ENCODE measurements around the gene ALOX12.

ALOX12 gene

GRCh38 chr17:6998855-6999508, 3.1 kb downstream of the ALOX12 start:
- Histone ChIP-seq H3K79me1 (ENCODE audit: low read depth, low read length) (no peaks in the 10 kb centered on the region), H2BK120ac (ENCODE audit: low read depth, low read length) (no peak overlapping the region), H2BK15ac (ENCODE audit: low read length) (no peak overlapping the region), H4K91ac (ENCODE audit: low read depth, low read length, poor library complexity) (no peak overlapping the region), H2AK5ac (ENCODE audit: low read depth, low read length) (no peak overlapping the region), H3K4ac (ENCODE audit: low read length) (no peak overlapping the region), H2AFZ (ENCODE audit: low read length) (no peak overlapping the region), H3K4me3 (ENCODE audit: low read length in 2 of 2) (no peak overlapping the region), H3K9ac (ENCODE audit: low read depth, low read length, poor library complexity) (no peak overlapping the region), H3K27ac (replicated peaks; ENCODE audit: low read length) (no peak overlapping the region), H3K36me3 (replicated peaks in 1 of 2; ENCODE audit: control insufficient read depth in 2 of 2, insufficient read depth in 2 of 2, low read length in 2 of 2) (peaks cover 6 to 57% of the 10 kb centered on the region in 2 donors), H2BK12ac (ENCODE audit: low read length) (no peak overlapping the region), H3K9me3 (replicated peaks in 1 of 2; ENCODE audit: control insufficient read depth in 2 of 2, insufficient read depth in 1 of 2, low read depth in 1 of 2, low read length in 2 of 2) (peaks cover 0 to 2% of the 10 kb centered on the region in 2 donors), H3K18ac (ENCODE audit: low read length) (no peak overlapping the region), H3K23ac (ENCODE audit: low read depth, low read length, poor library complexity) (no peak overlapping the region), H3K14ac (ENCODE audit: low read length) (no peak overlapping the region), H2BK5ac (ENCODE audit: low read length) (no peak overlapping the region), H4K8ac (ENCODE audit: low read depth, low read length) (no peak overlapping the region), H3K4me1 (ENCODE audit: control insufficient read depth in 2 of 2, insufficient read depth in 1 of 2, low read depth in 1 of 2, low read length in 2 of 2) (peaks cover 0 to 5% of the 10 kb centered on the region in 2 donors), H3K4me2 (ENCODE audit: insufficient read depth, low read length, poor library complexity, severe bottlenecking) (no peak overlapping the region), H3K27me3 (ENCODE audit: control insufficient read depth in 3 of 3, insufficient read depth in 3 of 3, low read depth in 1 of 3, low read length in 3 of 3) (peaks cover 0 to 21% (median 0%) of the 10 kb centered on the region in 3 experiments)
- no peak for DNase-seq (ENCODE audit: low spot score)
- WGBS, 2 donors (ENCODE audit: extremely low coverage in 2 of 2, insufficient read length in 2 of 2, insufficient replicate concordance in 1 of 2): no CpG with 5 or more reads among the region's 11 CpGs

GRCh38 chr17:7001318-7001961, 5.6 kb downstream of the ALOX12 start:
- no peak overlapping the region for H3K23ac ChIP-seq (ENCODE audit: low read depth, low read length, poor library complexity)
- no peak overlapping the region for H4K91ac ChIP-seq (ENCODE audit: low read depth, low read length, poor library complexity)
- H3K14ac ChIP-seq (ENCODE audit: low read length): no peak overlapping the region
- peaks cover 0 to 6% (median 0%) of the 10 kb centered on the region in 3 experiments for H3K27me3 ChIP-seq (ENCODE audit: control insufficient read depth in 3 of 3, insufficient read depth in 3 of 3, low read depth in 1 of 3, low read length in 3 of 3)
- H2BK5ac ChIP-seq (ENCODE audit: low read length): no peak overlapping the region
- H3K27ac ChIP-seq (replicated peaks; ENCODE audit: low read length): no peak overlapping the region
- peaks cover 0 to 2% of the 10 kb centered on the region in 2 donors for H3K4me1 ChIP-seq (ENCODE audit: control insufficient read depth in 2 of 2, insufficient read depth in 1 of 2, low read depth in 1 of 2, low read length in 2 of 2)
- H2BK12ac ChIP-seq (ENCODE audit: low read length): no peak overlapping the region
- peaks cover 0 to 2% of the 10 kb centered on the region in 2 donors for H3K9me3 ChIP-seq (replicated peaks in 1 of 2; ENCODE audit: control insufficient read depth in 2 of 2, insufficient read depth in 1 of 2, low read depth in 1 of 2, low read length in 2 of 2)
- H3K4ac ChIP-seq (ENCODE audit: low read length): no peak overlapping the region
- no peak overlapping the region for H2BK120ac ChIP-seq (ENCODE audit: low read depth, low read length)
- no peak overlapping the region for H3K18ac ChIP-seq (ENCODE audit: low read length)
- no CpG with 5 or more reads among the region's 10 CpGs for WGBS, 2 donors (ENCODE audit: extremely low coverage in 2 of 2, insufficient read length in 2 of 2, insufficient replicate concordance in 1 of 2)
- DNase-seq (ENCODE audit: low spot score): no peak
- no peak overlapping the region for H3K4me2 ChIP-seq (ENCODE audit: insufficient read depth, low read length, poor library complexity, severe bottlenecking)
- H3K36me3 ChIP-seq (replicated peaks in 1 of 2; ENCODE audit: control insufficient read depth in 2 of 2, insufficient read depth in 2 of 2, low read length in 2 of 2): peaks cover 6 to 57% of the 10 kb centered on the region in 2 donors
- no peak overlapping the region for H2AFZ ChIP-seq (ENCODE audit: low read length)
- no peaks in the 10 kb centered on the region for H3K79me1 ChIP-seq (ENCODE audit: low read depth, low read length)
- H2AK5ac ChIP-seq (ENCODE audit: low read depth, low read length): no peak overlapping the region
- H3K4me3 ChIP-seq (ENCODE audit: low read length in 2 of 2): no peak overlapping the region
- H3K9ac ChIP-seq (ENCODE audit: low read depth, low read length, poor library complexity): no peak overlapping the region
- no peak overlapping the region for H2BK15ac ChIP-seq (ENCODE audit: low read length)
- H4K8ac ChIP-seq (ENCODE audit: low read depth, low read length): no peak overlapping the region

GRCh38 chr17:7002288-7003047, 6.6 kb downstream of the ALOX12 start:
- H3K14ac ChIP-seq (ENCODE audit: low read length): no peak overlapping the region
- H3K4me2 ChIP-seq (ENCODE audit: insufficient read depth, low read length, poor library complexity, severe bottlenecking): no peak overlapping the region
- no peak overlapping the region for H3K23ac ChIP-seq (ENCODE audit: low read depth, low read length, poor library complexity)
- no peak overlapping the region for H3K4ac ChIP-seq (ENCODE audit: low read length)
- no peaks in the 10 kb centered on the region for H3K9me3 ChIP-seq (replicated peaks in 1 of 2; ENCODE audit: control insufficient read depth in 2 of 2, insufficient read depth in 1 of 2, low read depth in 1 of 2, low read length in 2 of 2)
- no peak overlapping the region for H2BK12ac ChIP-seq (ENCODE audit: low read length)
- H2AK5ac ChIP-seq (ENCODE audit: low read depth, low read length): no peak overlapping the region
- H3K79me1 ChIP-seq (ENCODE audit: low read depth, low read length): no peaks in the 10 kb centered on the region
- no peak overlapping the region for H2BK5ac ChIP-seq (ENCODE audit: low read length)
- H4K8ac ChIP-seq (ENCODE audit: low read depth, low read length): no peak overlapping the region
- WGBS, 2 donors (ENCODE audit: extremely low coverage in 2 of 2, insufficient read length in 2 of 2, insufficient replicate concordance in 1 of 2): no CpG with 5 or more reads among the region's 6 CpGs
- no peaks in the 10 kb centered on the region for H3K27me3 ChIP-seq (ENCODE audit: control insufficient read depth in 3 of 3, insufficient read depth in 3 of 3, low read depth in 1 of 3, low read length in 3 of 3)
- no peak overlapping the region for H3K9ac ChIP-seq (ENCODE audit: low read depth, low read length, poor library complexity)
- H3K36me3 ChIP-seq (replicated peaks in 1 of 2; ENCODE audit: control insufficient read depth in 2 of 2, insufficient read depth in 2 of 2, low read length in 2 of 2): peaks cover 6 to 51% of the 10 kb centered on the region in 2 donors
- H2BK15ac ChIP-seq (ENCODE audit: low read length): no peak overlapping the region
- no peak for DNase-seq (ENCODE audit: low spot score)
- H2BK120ac ChIP-seq (ENCODE audit: low read depth, low read length): no peak overlapping the region
- H3K18ac ChIP-seq (ENCODE audit: low read length): no peak overlapping the region
- H3K4me1 ChIP-seq (ENCODE audit: control insufficient read depth in 2 of 2, insufficient read depth in 1 of 2, low read depth in 1 of 2, low read length in 2 of 2): no peaks in the 10 kb centered on the region
- no peak overlapping the region for H2AFZ ChIP-seq (ENCODE audit: low read length)
- no peak overlapping the region for H3K4me3 ChIP-seq (ENCODE audit: low read length in 2 of 2)
- no peak overlapping the region for H4K91ac ChIP-seq (ENCODE audit: low read depth, low read length, poor library complexity)
- no peak overlapping the region for H3K27ac ChIP-seq (replicated peaks; ENCODE audit: low read length)

- Histone ChIP-seq H3K4me1 (ENCODE audit: control insufficient read depth in 2 of 2, insufficient read depth in 1 of 2, low read depth in 1 of 2, low read length in 2 of 2) (no peaks in the 10 kb centered on the region), H2BK15ac (ENCODE audit: low read length) (no peak overlapping the region), H4K8ac (ENCODE audit: low read depth, low read length) (no peak overlapping the region), H2BK120ac (ENCODE audit: low read depth, low read length) (no peak overlapping the region), H3K79me1 (ENCODE audit: low read depth, low read length) (no peaks in the 10 kb centered on the region), H3K9ac (ENCODE audit: low read depth, low read length, poor library complexity) (no peak overlapping the region), H3K4ac (ENCODE audit: low read length) (no peak overlapping the region), H3K36me3 (replicated peaks in 1 of 2; ENCODE audit: control insufficient read depth in 2 of 2, insufficient read depth in 2 of 2, low read length in 2 of 2) (peaks cover 6 to 42% of the 10 kb centered on the region in 2 donors), H2BK12ac (ENCODE audit: low read length) (no peak overlapping the region), H2AFZ (ENCODE audit: low read length) (no peak overlapping the region), H3K9me3 (replicated peaks in 1 of 2; ENCODE audit: control insufficient read depth in 2 of 2, insufficient read depth in 1 of 2, low read depth in 1 of 2, low read length in 2 of 2) (no peaks in the 10 kb centered on the region), H3K27me3 (ENCODE audit: control insufficient read depth in 3 of 3, insufficient read depth in 3 of 3, low read depth in 1 of 3, low read length in 3 of 3) (no peaks in the 10 kb centered on the region), H3K23ac (ENCODE audit: low read depth, low read length, poor library complexity) (no peak overlapping the region), H3K27ac (replicated peaks; ENCODE audit: low read length) (no peak overlapping the region), H2BK5ac (ENCODE audit: low read length) (no peak overlapping the region), H3K14ac (ENCODE audit: low read length) (no peak overlapping the region), H4K91ac (ENCODE audit: low read depth, low read length, poor library complexity) (no peak overlapping the region), H3K4me2 (ENCODE audit: insufficient read depth, low read length, poor library complexity, severe bottlenecking) (no peak overlapping the region), H3K18ac (ENCODE audit: low read length) (no peak overlapping the region), H3K4me3 (ENCODE audit: low read length in 2 of 2) (no peak overlapping the region), H2AK5ac (ENCODE audit: low read depth, low read length) (no peak overlapping the region)
- no peak for DNase-seq (ENCODE audit: low spot score)
- no CpG with 5 or more reads among the region's 2 CpGs for WGBS, 2 donors (ENCODE audit: extremely low coverage in 2 of 2, insufficient read length in 2 of 2, insufficient replicate concordance in 1 of 2)
These were observed 7.9 kb downstream of the ALOX12 start for GRCh38 chr17:7003745-7004144.
